ENCODE measurements around the gene GPATCH3.
A peak's percentile ranks its signal among the peaks of the same experiment; 100 is the strongest.
"Not testable (repeated sequence)": the region's sequence is repeated elsewhere in the genome, so short reads cannot be mapped to it uniquely, and the experiment has no call there.

The GPATCH3 gene

DNA sequence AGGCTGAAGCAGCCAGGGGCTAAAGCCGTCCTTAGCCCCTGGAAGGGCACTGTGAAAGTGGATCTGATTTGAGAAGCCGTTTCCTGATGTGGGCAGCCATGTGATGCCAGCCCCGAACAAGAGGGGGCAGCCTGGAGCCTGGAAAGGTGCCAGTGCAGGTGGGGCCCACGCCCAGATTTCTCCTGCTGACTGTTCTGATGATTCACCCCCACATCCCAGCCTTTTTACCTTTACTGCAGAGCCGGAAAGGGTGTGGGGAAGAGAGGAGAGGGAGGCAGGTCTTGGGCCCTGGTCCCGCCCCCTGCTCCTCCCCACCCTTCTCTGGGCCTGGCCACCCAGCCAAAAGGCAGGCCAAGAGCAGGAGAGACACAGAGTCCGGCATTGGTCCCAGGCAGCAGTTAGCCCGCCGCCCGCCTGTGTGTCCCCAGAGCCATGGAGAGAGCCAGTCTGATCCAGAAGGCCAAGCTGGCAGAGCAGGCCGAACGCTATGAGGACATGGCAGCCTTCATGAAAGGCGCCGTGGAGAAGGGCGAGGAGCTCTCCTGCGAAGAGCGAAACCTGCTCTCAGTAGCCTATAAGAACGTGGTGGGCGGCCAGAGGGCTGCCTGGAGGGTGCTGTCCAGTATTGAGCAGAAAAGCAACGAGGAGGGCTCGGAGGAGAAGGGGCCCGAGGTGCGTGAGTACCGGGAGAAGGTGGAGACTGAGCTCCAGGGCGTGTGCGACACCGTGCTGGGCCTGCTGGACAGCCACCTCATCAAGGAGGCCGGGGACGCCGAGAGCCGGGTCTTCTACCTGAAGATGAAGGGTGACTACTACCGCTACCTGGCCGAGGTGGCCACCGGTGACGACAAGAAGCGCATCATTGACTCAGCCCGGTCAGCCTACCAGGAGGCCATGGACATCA is 37.2 kb downstream of the GPATCH3 start, which contains the start of gene SFN:
SFN (plus strand) TSS at position 369 of the 904 bp plus-strand sequence; CDS start at position 433, 64 bp downstream.
- no peak for DNase-seq

- DNase-seq, result no peak
Measured at GRCh38 chr1:26861889-26862378, 38.3 kb downstream of the GPATCH3 start.

DNA sequence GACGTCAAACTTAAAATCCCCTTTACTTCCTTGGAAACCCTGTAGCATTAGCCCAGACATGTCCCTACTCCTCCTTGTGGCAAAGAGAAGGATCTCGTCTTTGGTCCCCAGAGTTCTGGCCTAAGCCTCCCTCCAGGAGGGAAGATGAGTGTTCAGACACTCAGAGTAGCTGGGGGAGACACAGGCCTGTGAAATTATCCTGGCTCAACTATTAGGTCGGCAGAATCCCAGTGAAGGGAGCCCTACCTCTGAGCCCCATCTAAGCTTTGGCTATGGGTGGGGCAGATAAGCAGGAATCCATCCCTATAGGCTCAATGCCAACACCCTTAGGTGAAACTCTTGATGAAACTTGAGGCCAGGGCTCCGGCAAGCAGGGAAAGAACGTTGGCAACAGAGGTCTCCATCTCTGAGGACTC is 39.0 kb downstream of the GPATCH3 start:
- DNase-seq, result no peak

DNA sequence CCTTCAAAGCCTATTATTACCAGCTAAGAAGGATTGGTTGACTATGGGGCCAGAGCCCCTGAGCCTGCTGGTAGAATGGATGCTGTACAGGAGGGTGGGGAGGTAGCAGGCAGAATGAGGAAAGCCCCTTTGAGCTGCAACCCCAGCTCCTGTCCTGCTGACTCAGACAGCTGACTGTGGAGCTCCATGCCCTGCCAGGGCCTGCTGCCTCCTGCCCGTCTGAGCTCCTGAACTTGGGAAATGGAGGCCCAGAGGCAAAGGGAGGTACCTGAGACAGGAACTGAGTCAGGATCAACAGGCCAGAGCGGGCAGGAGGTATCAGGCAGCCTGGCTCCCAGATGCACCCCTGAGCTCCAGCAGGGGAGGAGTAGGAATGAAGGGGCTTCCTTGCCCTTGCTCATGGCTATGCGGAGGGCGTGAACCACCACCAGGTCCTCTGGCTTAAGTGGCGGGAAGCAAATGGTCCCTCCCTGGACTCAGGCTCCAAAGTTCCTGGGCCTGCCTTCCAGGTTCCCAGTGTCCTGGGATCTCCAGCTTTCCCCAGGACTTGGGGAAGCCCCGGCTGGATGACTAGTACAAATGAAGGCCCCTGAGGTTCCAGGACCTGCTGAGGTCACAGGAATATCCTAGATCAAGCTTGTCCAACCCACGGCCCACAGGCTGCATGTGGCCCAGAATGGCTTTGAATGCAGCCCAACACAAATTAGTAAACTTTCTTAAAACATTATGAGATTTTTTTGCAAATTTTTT is 41.2 kb downstream of the GPATCH3 start:
- no peak for DNase-seq

GRCh38 chr1:26858160-26858559 is 42.1 kb downstream of the GPATCH3 start:
- no peak for DNase-seq

DNA sequence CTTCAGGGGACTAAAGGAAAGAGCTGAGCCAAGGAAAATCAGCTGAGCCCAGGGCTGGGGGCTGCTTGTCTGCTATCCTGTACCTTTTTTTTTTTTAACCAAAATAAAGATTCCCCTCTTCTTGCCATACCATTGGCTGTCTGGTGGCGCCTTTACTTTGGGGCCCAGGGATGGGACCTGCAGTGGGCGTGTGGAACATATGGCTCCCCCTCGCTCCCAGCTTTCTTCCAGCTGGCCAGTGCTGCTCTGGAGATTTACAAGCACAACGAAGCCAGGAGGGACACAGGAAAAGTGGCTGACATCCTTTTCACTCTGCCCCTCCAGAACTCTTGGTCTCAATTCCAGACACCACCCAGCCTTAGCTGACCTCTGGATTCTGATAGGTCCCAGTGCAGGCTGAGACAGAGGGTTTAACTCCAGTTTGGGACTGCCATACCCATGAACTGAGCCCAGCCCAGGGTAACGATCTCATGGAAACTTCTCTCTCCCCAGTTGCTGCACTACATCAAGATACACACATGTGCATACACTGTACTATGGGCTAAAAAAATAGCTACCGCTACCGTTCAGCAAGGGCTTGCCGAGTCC is 42.7 kb downstream of the GPATCH3 start:
- no peak for DNase-seq

GRCh38 chr1:26856604-26857469 is 43.4 kb downstream of the GPATCH3 start:
- DNase-seq, result no peak

- no peak for DNase-seq
Measured at GRCh38 chr1:26856181-26856580, 44.1 kb downstream of the GPATCH3 start.

GRCh38 chr1:26855636-26856035 is 44.6 kb downstream of the GPATCH3 start:
- no peak for DNase-seq

GRCh38 chr1:26854906-26855305 is 45.4 kb downstream of the GPATCH3 start:
- no peak for DNase-seq

DNA sequence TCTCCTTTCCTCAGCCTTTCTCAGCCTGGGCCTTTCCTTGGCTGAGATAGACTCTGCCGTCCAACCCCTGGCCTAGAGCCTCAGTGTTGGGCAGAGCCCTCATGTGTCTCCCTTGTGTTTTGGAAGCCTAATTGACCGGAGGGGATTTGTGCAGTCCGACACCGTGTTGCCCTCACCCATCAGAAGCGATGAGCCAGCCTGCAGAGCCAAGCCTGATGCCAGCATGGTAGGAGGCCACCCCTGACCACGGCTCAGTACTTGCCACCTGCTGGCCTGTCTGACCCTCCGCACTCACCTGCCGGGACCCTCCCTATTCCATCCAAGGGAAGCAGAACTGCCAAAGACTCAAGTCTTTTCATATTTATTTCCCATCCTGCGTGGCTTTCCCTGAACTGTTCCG is 46.7 kb downstream of the GPATCH3 start:
- DNase-seq, result no peak

DNA sequence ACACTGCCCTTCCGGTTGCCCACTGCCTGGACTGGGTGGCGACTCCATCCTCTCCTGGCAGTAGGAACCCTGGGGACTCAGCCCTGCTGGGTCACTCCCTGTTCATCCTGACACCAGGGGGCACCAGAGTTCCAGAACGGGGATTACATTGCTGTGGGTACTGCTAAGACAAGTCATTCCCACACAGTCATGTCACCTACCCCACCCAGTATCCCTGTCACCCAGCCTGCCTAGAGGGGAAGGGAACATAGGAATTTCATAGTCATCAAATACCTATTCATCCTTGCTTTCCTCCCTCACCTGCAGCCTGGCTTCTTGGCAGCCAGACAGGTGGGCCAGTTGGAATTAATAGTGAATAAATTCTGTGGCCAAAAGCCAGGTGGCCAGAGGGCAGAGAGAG is 47.1 kb downstream of the GPATCH3 start:
- peak; percentile 13 for DNase-seq

DNA sequence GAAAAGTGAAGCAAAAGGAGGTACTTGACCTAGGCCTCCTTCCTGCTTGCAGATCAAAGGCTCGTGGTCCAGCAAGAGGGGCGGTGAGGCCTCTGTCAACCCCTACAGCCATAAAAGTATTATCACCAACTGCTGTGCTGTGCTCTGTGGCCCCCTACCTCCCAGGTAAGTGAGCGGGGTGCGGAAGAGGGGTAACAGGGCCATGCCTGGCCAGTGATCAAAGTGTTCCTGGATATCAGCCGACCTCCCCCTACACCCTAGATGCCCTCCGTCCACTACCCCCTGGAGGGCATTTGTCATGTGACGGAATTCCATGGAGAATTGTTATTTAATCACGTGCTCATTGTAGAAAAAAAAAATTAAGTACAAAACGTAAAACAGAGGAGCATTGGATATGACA is 47.6 kb downstream of the GPATCH3 start:
- DNase-seq, result no peak

DNA sequence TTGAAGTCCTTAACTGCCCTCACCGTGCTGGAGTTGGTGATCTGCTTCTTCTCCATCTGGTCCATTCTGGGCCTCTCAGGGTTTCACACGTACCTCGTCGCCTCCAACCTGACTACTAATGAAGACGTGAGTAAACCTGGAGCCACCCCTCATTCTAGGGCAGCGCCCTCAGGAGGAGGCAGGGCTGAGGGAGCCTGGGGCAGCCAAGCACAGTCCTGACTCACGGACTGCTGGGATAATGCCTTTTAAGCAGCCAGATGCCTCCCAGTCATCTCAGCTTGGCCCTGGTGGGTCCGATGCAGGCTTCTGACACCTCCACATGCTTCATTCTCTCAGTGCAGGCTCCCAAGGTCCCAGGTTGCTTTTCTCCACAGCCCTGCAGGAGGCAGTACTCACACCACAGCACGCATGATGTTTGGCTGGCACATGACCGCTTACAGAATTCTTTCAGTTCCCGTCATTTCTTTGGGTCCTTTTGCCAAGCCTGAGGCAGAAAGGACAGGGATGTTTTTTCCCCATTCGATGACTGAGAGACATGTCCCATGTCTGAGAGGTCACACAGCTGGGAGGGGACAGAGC is 49.1 kb downstream of the GPATCH3 start:
- no peak for DNase-seq

GRCh38 chr1:26848941-26849774 is 51.1 kb downstream of the GPATCH3 start:
- DNase-seq, result no peak

- DNase-seq, result no peak
Measured at GRCh38 chr1:26848499-26848898, 51.8 kb downstream of the GPATCH3 start.

DNA sequence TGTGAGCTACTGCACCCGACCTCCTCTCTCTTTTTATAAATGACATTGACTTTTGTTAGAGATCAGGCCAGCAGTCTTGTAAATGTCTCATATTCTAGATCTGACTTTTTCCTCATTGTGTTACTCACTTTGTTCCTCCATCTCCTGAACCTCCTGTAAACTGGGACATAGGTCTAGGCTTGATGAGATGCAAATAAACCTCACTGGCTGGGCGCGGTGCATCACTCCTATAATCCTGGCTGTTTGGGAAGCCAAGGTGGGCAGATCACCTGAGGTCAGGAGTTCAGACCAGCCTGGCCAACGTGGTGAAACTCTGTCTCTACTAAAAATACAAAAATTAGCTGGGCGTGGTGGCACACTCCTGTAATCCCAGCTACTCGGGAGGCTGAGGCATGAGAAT is 52.4 kb downstream of the GPATCH3 start:
- DNase-seq, result not testable (repeated sequence)

DNA sequence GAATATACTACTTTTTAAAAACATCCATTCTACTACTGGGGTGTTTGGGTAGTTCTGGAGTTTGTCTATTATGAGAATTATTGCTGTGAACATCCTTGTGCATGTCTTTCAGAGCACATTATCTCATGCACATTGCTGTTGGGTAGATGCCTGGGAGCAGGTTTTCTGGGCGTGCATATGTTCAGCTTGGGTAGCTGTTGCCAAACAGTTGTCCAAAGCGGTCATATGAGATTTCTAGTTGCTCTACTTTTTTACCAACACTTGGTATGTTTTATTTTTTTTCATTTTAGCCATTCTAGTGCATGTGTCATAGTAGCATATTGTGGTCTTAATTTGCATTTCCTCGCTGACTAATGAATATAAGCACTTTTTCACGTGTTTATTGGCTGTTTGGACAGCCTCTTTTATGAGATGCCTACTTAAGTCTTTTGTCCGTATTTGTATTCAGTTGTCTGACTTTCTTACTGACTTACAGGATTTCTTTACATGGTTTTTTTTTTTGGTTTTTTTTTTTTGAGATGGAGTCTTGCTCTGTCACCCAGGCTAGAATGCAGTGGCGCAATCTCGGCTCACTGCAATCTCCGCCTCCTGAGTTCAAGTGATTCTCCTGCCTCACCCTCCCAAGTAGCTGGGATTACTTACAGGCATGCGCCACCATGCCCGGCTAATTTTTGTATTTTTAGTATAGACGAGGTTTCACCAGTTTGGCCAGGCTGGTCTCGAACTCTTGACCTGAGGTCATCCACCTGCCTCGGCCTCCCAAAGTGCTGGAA is 55.7 kb downstream of the GPATCH3 start:
- DNase-seq, result no peak

Data from NCI-H446 treated with DMSO at 0.1 percent for 48 hours (cell line).